ENCODE measurements around the gene LMX1A.

LMX1A gene

GRCh38 chr1:165228111-165228655 is 128.3 kb downstream of the LMX1A start:
- DNase-seq (ENCODE audit: low read depth), result no peak
- H3K4me3 ChIP-seq (ENCODE audit: low read length), result no peak overlapping the region
- no peak for TF ChIP-seq CTCF (IDR thresholded peaks at IDR 0.05; ENCODE audit: insufficient read depth, low read depth, low read length, missing control alignments)

DNA sequence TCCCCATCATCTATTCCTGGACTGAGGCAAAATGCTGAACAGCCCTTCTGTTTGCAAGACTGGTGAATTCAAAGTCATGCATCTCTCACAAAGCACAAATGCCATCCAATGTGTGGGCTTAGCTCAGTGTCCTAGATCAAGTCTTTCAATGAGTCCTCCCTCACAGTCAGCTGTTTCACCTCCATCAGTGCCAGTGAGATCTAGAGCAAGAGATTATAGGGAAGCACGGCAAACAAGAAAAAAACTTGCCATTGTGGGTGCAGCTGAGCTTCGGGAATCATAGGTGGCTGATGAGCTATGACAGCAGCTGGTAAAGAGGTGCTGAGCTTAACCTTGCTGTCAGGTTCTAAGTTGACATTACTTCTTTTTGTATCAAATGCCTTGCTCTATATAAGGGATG is 130.2 kb downstream of the LMX1A start:
- no peak for TF ChIP-seq CTCF (IDR thresholded peaks at IDR 0.05; ENCODE audit: insufficient read depth, low read depth, low read length, missing control alignments)
- no peak for DNase-seq (ENCODE audit: low read depth)

DNA sequence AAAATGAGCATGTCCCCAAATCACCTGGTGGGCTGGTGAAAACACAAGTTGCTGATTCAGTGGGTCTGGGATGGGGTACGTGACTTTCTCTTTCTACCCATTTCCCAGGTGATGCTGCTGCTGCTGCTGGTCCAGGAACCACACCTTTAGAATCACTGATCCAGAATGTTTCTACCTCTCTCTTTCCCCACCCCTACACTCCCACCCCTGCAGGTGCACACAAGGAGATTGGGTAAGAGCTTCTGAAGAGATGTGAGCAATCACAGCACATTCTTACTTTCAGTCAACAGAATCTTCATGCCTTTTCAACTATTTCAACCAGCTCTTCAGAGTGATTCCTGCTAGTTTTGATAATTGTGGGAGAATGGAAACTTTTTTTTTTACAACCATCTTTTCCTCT is 130.9 kb downstream of the LMX1A start:
- DNase-seq (ENCODE audit: low read depth), result no peak
- TF ChIP-seq CTCF (IDR thresholded peaks at IDR 0.05; ENCODE audit: insufficient read depth, low read depth, low read length, missing control alignments), result no peak
- H3K4me3 ChIP-seq (ENCODE audit: low read length), result no peak overlapping the region

More for the DNA sequence above, 130.2 kb downstream of the LMX1A start:
- no peak overlapping the region for H3K4me3 ChIP-seq (ENCODE audit: low read length)

GRCh38 chr1:165225062-165225461 is 131.5 kb downstream of the LMX1A start:
- DNase-seq (ENCODE audit: low read depth), result no peak
- H3K4me3 ChIP-seq (ENCODE audit: low read length), result no peak overlapping the region
- TF ChIP-seq CTCF (IDR thresholded peaks at IDR 0.05; ENCODE audit: insufficient read depth, low read depth, low read length, missing control alignments), result no peak

DNA sequence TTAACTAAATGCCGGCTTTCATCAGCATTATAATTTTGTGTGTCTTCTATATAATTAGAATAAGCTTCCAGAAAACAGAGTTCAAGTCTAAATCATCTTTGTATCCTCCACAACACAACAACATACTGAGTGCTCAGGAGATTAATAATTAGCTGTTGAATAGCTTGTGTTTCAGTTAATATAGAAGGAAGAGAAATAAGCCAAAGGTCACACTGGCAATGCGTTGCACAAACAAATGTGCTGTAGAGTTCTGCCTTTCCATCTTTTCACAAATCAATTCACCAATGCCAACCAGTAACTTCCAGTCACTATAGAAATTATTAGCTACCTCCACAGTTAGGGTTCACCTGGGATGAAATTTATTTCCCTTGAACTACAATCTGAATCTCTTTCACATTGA is 132.0 kb downstream of the LMX1A start:
- DNase-seq (ENCODE audit: low read depth), result no peak
- no peak overlapping the region for H3K4me3 ChIP-seq (ENCODE audit: low read length)
- no peak for TF ChIP-seq CTCF (IDR thresholded peaks at IDR 0.05; ENCODE audit: insufficient read depth, low read depth, low read length, missing control alignments)

DNA sequence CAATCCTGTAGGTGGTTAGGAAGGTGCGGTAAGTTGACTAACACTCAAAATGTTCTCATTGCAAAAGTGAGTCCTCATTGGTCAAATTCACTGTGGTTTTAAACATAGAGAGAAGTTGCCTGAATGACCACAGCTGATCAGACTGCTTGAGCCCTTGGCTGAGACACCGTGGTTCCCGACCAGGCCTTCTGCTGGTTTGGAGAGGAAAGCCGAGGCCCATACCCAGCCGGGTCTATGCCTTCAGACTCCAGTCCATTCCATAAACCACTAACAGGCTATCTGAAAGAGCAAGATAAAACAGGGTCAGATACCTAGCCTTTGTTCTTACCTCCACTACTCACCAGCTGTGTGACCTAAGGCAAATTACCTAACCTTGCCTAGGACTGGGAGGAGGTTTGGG is 133.9 kb downstream of the LMX1A start:
- no peak overlapping the region for H3K4me3 ChIP-seq (ENCODE audit: low read length)
- TF ChIP-seq CTCF (IDR thresholded peaks at IDR 0.05; ENCODE audit: insufficient read depth, low read depth, low read length, missing control alignments), result no peak
- no peak for DNase-seq (ENCODE audit: low read depth)

- DNase-seq (ENCODE audit: low read depth), result no peak
- H3K4me3 ChIP-seq (ENCODE audit: low read length), result no peak overlapping the region
- TF ChIP-seq CTCF (IDR thresholded peaks at IDR 0.05; ENCODE audit: insufficient read depth, low read depth, low read length, missing control alignments), result no peak
Observed at GRCh38 chr1:165218731-165219130, 137.8 kb downstream of the LMX1A start.
